Chondrocyte (in vitro differentiated cells): ENCODE data around the gene HAUS6. TPM values are rescaled to one million over a fixed set of nuclear protein-coding genes. Genes with fewer than 3 reads are reported as not detected.
"Not testable (repeated sequence)": the region's sequence is repeated elsewhere in the genome, so short reads cannot be mapped to it uniquely, and the experiment has no call there.

Source experiments
- DNase-seq: peaks from one replicate; pipeline ENCODE4 v3.0.0; 2021; ENCODE audit warnings: mixed read lengths, low spot score
- H3K27ac Mint-ChIP-seq: one replicate; pipeline ENCODE4 v1.8.0; 2021; ENCODE audit warnings: mild to moderate bottlenecking, moderate library complexity, mixed read lengths; ENCODE audit not compliant: unreplicated experiment
- H3K27me3 Mint-ChIP-seq: 2 replicates; pipeline ENCODE4 v1.8.0; 2021; ENCODE audit warnings: low read depth, mixed read lengths
- H3K36me3 Mint-ChIP-seq: 2 replicates; pipeline ENCODE4 v1.8.0; 2021; ENCODE audit warnings: low read depth, mixed read lengths
- H3K4me1 Mint-ChIP-seq: 2 replicates; pipeline ENCODE4 v1.8.0; 2021; ENCODE audit warnings: low read depth, mild to moderate bottlenecking, mixed read lengths
- H3K4me3 Mint-ChIP-seq: one replicate; pipeline ENCODE4 v1.8.0; 2021; ENCODE audit warnings: mild to moderate bottlenecking, moderate library complexity, mixed read lengths; ENCODE audit not compliant: unreplicated experiment
- H3K9me3 Mint-ChIP-seq: 2 replicates; pipeline ENCODE4 v1.8.0; 2021; ENCODE audit warnings: low read depth, mixed read lengths
- CTCF ChIP-seq: fragments of 200-600 bp; sonication (generic); IDR thresholded peaks from 2 replicates; pipeline ENCODE4 v1.5.0; 2021; ENCODE audit warnings: antibody characterized with exemption, mild to moderate bottlenecking, moderate library complexity
- total RNA-seq: library from RNA; stranded (reverse); gene quantifications from 3 replicates; pipeline ENCODE4 v1.2.1, GENCODE V29; 2021

HAUS6 gene
- total RNA-seq, 1 donor from 2014 or later: 6.1 TPM

- H3K27me3 Mint-ChIP-seq: no peaks in the 10 kb centered on the region
- peaks cover 22% of the 10 kb centered on the region for H3K4me1 Mint-ChIP-seq
- H3K27ac Mint-ChIP-seq: no peak overlapping the region
- TF ChIP-seq CTCF: no peak
- no peaks in the 10 kb centered on the region for H3K36me3 Mint-ChIP-seq
- no peak for DNase-seq
- no peak overlapping the region for H3K4me3 Mint-ChIP-seq
- H3K9me3 Mint-ChIP-seq: no peaks in the 10 kb centered on the region
These were observed 2.0 kb upstream of the HAUS6 start for GRCh38 chr9:19104515-19105282.

- Mint-ChIP-seq H3K36me3 (peaks cover 1% of the 10 kb centered on the region), H3K27me3 (no peaks in the 10 kb centered on the region), H3K9me3 (no peaks in the 10 kb centered on the region), H3K4me1 (peaks cover 25% of the 10 kb centered on the region), H3K4me3 (peak overlapping the region; percentile 91), H3K27ac (peak overlapping the region; percentile 92)
- no peak for TF ChIP-seq CTCF
- DNase-seq: no peak
These were observed 498 bp downstream of the HAUS6 start for GRCh38 chr9:19102181-19102630.

- peaks cover 25% of the 10 kb centered on the region for H3K4me1 Mint-ChIP-seq
- no peak overlapping the region for H3K27ac Mint-ChIP-seq
- peak overlapping the region; percentile 68 for H3K4me3 Mint-ChIP-seq
- DNase-seq: no peak
- peaks cover 1% of the 10 kb centered on the region for H3K36me3 Mint-ChIP-seq
- no peaks in the 10 kb centered on the region for H3K9me3 Mint-ChIP-seq
- no peaks in the 10 kb centered on the region for H3K27me3 Mint-ChIP-seq
- no peak for TF ChIP-seq CTCF
These were observed 1.5 kb downstream of the HAUS6 start for GRCh38 chr9:19101203-19101602.

GRCh38 chr9:19097431-19097830 is 5.3 kb downstream of the HAUS6 start:
- H3K27ac Mint-ChIP-seq, H3K4me3 Mint-ChIP-seq, H3K36me3 Mint-ChIP-seq, H3K27me3 Mint-ChIP-seq, DNase-seq, H3K9me3 Mint-ChIP-seq: not testable (repeated sequence)
- peaks cover 20% of the 10 kb centered on the region for H3K4me1 Mint-ChIP-seq

- Mint-ChIP-seq H3K9me3 (no peaks in the 10 kb centered on the region), H3K27me3 (no peaks in the 10 kb centered on the region), H3K27ac (peak overlapping the region; percentile 23), H3K4me1 (peaks cover 8% of the 10 kb centered on the region), H3K4me3 (no peak overlapping the region), H3K36me3 (peaks cover 3% of the 10 kb centered on the region)
- TF ChIP-seq CTCF: no peak
- no peak for DNase-seq
These were observed 15.4 kb downstream of the HAUS6 start for GRCh38 chr9:19087106-19088000.
